H9 (cell line): ENCODE results near the gene CCDC27. TPM values are rescaled to one million over a fixed set of nuclear protein-coding genes. Genes with fewer than 3 reads are reported as not detected.
A peak's percentile ranks its signal among the peaks of the same experiment; 100 is the strongest.

Experiments
- DNase-seq: peaks from one replicate; pipeline ENCODE4 v3.0.0-alpha.2; 2017
- H2AFZ ChIP-seq: one replicate; pipeline ENCODE4 v1.6.1; 2013; ENCODE audit warnings: mild to moderate bottlenecking, low read length, control low read depth, moderate library complexity
- H2AK5ac ChIP-seq: 2 replicates; pipeline ENCODE4 v1.6.1; 2013; ENCODE audit warnings: low read length, control low read depth, mixed read lengths; ENCODE audit not compliant: insufficient read length
- H2BK120ac ChIP-seq: one replicate; pipeline ENCODE4 v1.6.1; 2013; ENCODE audit warnings: low read depth, mild to moderate bottlenecking, low read length, control low read depth, inconsistent platforms; ENCODE audit not compliant: poor library complexity, severe bottlenecking
- H2BK12ac ChIP-seq: 2 replicates; pipeline ENCODE4 v1.6.1; 2013; ENCODE audit warnings: low read length, control low read depth, mixed read lengths, low read depth; ENCODE audit not compliant: insufficient read length
- H2BK15ac ChIP-seq: 2 replicates; pipeline ENCODE4 v1.6.1; 2013; ENCODE audit warnings: low read depth, low read length, control low read depth
- H2BK20ac ChIP-seq: one replicate; pipeline ENCODE4 v1.6.1; 2013; ENCODE audit warnings: low read depth, mild to moderate bottlenecking, low read length, control low read depth, inconsistent platforms; ENCODE audit not compliant: poor library complexity, severe bottlenecking
- H2BK5ac ChIP-seq: 2 replicates; pipeline ENCODE4 v1.6.1; 2013; ENCODE audit warnings: low read length, control low read depth, mixed read lengths; ENCODE audit not compliant: insufficient read length
- H3K14ac ChIP-seq: 2 replicates; pipeline ENCODE4 v1.6.1; 2013; ENCODE audit warnings: low read length, control low read depth; ENCODE audit not compliant: insufficient read depth
- H3K18ac ChIP-seq: 2 replicates; pipeline ENCODE4 v1.6.1; 2013; ENCODE audit warnings: low read depth, mild to moderate bottlenecking, mixed read lengths, low read length, control low read depth; ENCODE audit not compliant: insufficient read length
- H3K23ac ChIP-seq: 2 replicates; pipeline ENCODE4 v1.6.1; 2013; ENCODE audit warnings: low read length, control low read depth, mixed read lengths, low read depth; ENCODE audit not compliant: insufficient read length
- H3K23me2 ChIP-seq: 2 replicates; pipeline ENCODE4 v1.6.1; 2013; ENCODE audit warnings: low read depth, mild to moderate bottlenecking, mixed read lengths, low read length, control low read depth; ENCODE audit not compliant: insufficient read length, poor library complexity, severe bottlenecking
- H3K27ac ChIP-seq: 2 replicates; pipeline ENCODE4 v1.5.1; 2013; ENCODE audit warnings: low read length, control low read depth, mixed read lengths, low read depth; ENCODE audit not compliant: insufficient read length
- H3K27me3 ChIP-seq: 2 replicates; pipeline ENCODE4 v1.6.1; 2013; ENCODE audit warnings: low read length, control low read depth, inconsistent platforms; ENCODE audit not compliant: insufficient read depth
- H3K4ac ChIP-seq: 2 replicates; pipeline ENCODE4 v1.6.1; 2013; ENCODE audit warnings: low read depth, mild to moderate bottlenecking, control low read depth, inconsistent platforms, low read length, moderate library complexity
- H3K4me1 ChIP-seq: 2 replicates; pipeline ENCODE4 v1.6.1; 2013; ENCODE audit warnings: low read length, control low read depth, inconsistent platforms; ENCODE audit not compliant: insufficient read depth
- H3K4me2 ChIP-seq: 2 replicates; pipeline ENCODE4 v1.6.1; 2013; ENCODE audit warnings: low read length, control low read depth, mixed read lengths; ENCODE audit not compliant: insufficient read length, insufficient read depth
- H3K56ac ChIP-seq: 2 replicates; pipeline ENCODE4 v1.6.1; 2013; ENCODE audit warnings: low read depth, mild to moderate bottlenecking, mixed read lengths, low read length, control low read depth; ENCODE audit not compliant: insufficient read length
- H3K79me1 ChIP-seq: 2 replicates; pipeline ENCODE4 v1.6.1; 2013; ENCODE audit warnings: low read depth, mild to moderate bottlenecking, moderate library complexity, low read length, control low read depth, inconsistent platforms; ENCODE audit not compliant: insufficient read depth, poor library complexity, severe bottlenecking
- H3K79me2 ChIP-seq: 2 replicates; pipeline ENCODE4 v1.6.1; 2013; ENCODE audit warnings: low read length, control low read depth, inconsistent platforms; ENCODE audit not compliant: insufficient read depth
- H3K9ac ChIP-seq: 2 replicates; pipeline ENCODE4 v1.6.1; 2013; ENCODE audit warnings: low read length, control low read depth, mixed read lengths; ENCODE audit not compliant: insufficient read length; ENCODE audit errors: extremely low read depth
- H3K9me3 ChIP-seq: one replicate; pipeline ENCODE4 v1.6.1; 2013; ENCODE audit warnings: low read depth, low read length, inconsistent platforms; ENCODE audit not compliant: control insufficient read depth
- H3T11ph ChIP-seq: one replicate; pipeline ENCODE4 v1.6.1; 2013; ENCODE audit warnings: mild to moderate bottlenecking, low read length, control low read depth, inconsistent platforms
- H4K20me1 ChIP-seq: one replicate; pipeline ENCODE4 v1.6.1; 2013; ENCODE audit not compliant: control insufficient read depth, insufficient read length, insufficient read depth
- H4K5ac ChIP-seq: 2 replicates; pipeline ENCODE4 v1.6.1; 2013; ENCODE audit warnings: low read depth, mild to moderate bottlenecking, mixed read lengths, low read length, control low read depth; ENCODE audit not compliant: insufficient read length
- H4K8ac ChIP-seq: replicated peaks from 2 replicates; pipeline ENCODE4 v1.6.1; 2013; ENCODE audit warnings: low read length, control low read depth, mixed read lengths, low read depth; ENCODE audit not compliant: insufficient read length
- H4K91ac ChIP-seq: 2 replicates; pipeline ENCODE4 v1.6.1; 2013; ENCODE audit warnings: low read depth, mild to moderate bottlenecking, moderate library complexity, mixed read lengths, low read length, control low read depth; ENCODE audit not compliant: insufficient read length
- H3K27ac Mint-ChIP-seq, 3 experiments: 2 replicates in 2 of 3; 3 replicates in 1 of 3; pipeline ENCODE4 v1.8.0; 2020 to 2021; ENCODE audit warnings: mixed read lengths in 3 of 3, mild to moderate bottlenecking in 1 of 3, moderate library complexity in 1 of 3
- H3K27me3 Mint-ChIP-seq: 2 replicates; pipeline ENCODE4 v1.8.0; 2021; ENCODE audit warnings: low read depth, mild to moderate bottlenecking, moderate library complexity, mixed read lengths
- H3K36me3 Mint-ChIP-seq, 3 experiments: 2 replicates in 2 of 3; 3 replicates in 1 of 3; pipeline ENCODE4 v1.8.0; 2020 to 2021; ENCODE audit warnings: low read depth in 3 of 3, mixed read lengths in 3 of 3; ENCODE audit not compliant: insufficient read depth in 1 of 3
- H3K4me1 Mint-ChIP-seq, 2 experiments: 2 replicates each; pipeline ENCODE4 v1.8.0; 2020; ENCODE audit warnings: mixed read lengths in 2 of 2
- H3K4me3 Mint-ChIP-seq, 2 experiments: 2 replicates in 1 of 2; 3 replicates in 1 of 2; pipeline ENCODE4 v1.8.0; 2020 to 2021; ENCODE audit warnings: mild to moderate bottlenecking in 2 of 2, mixed read lengths in 2 of 2, moderate library complexity in 1 of 2
- H3K9me3 Mint-ChIP-seq, 2 experiments: 2 replicates in 1 of 2; 3 replicates in 1 of 2; pipeline ENCODE4 v1.8.0; 2020; ENCODE audit warnings: mild to moderate bottlenecking in 2 of 2, mixed read lengths in 2 of 2, moderate library complexity in 1 of 2
- CTCF ChIP-seq: fragments of 200-600 bp; sonication (generic); conservative IDR thresholded peaks from 3 replicates; pipeline ENCODE4 v1.8.0; 2021; ENCODE audit warnings: antibody characterized with exemption, mild to moderate bottlenecking
- WGBS: extraction: QIAGEN DNeasy Blood & Tissue Kit; methylation state at CpG from one replicate; pipeline ENCODE4 v1.1.7; 2013; ENCODE audit warnings: missing lambda C conversion rate, low lambda C conversion rate, mixed read lengths; ENCODE audit not compliant: insufficient read length; ENCODE audit errors: extremely low coverage; 5-methylcytosine and 5-hydroxymethylcytosine counted together
- total RNA-seq: library from RNA; stranded (reverse); gene quantifications from 2 replicates; pipeline ENCODE4 v1.2.1, GENCODE V29; 2021

CCDC27 gene
- total RNA-seq, 1 experiment from 2014 or later = not detected

- H3K4me2 ChIP-seq = no peak overlapping the region
- H3K4me1 Mint-ChIP-seq = 0 out of 4 replicates have a peak, but pooled peaks cover 0 to 2% of the 10 kb centered on the region in 2 experiments
- no peak overlapping the region for H3K56ac ChIP-seq
- WGBS = no CpG with 5 or more reads among the region's 28 CpGs
- no peaks in the 10 kb centered on the region for H4K20me1 ChIP-seq
- H3K79me1 ChIP-seq = no peaks in the 10 kb centered on the region
- DNase-seq = no peak
- no peak overlapping the region for H2BK5ac ChIP-seq
- H3K79me2 ChIP-seq = no peaks in the 10 kb centered on the region
- peak overlapping the region in 2 of 3 experiments; percentile 38 to 51; a peak in 4 of 7 replicates for H3K27ac Mint-ChIP-seq
- no peak overlapping the region for H2AK5ac ChIP-seq
- H4K8ac ChIP-seq = no peak overlapping the region
- no peaks in the 10 kb centered on the region for H3K4me1 ChIP-seq
- no peak overlapping the region for H4K5ac ChIP-seq
- no peak overlapping the region for H2BK20ac ChIP-seq
- H3K9ac ChIP-seq = no peak overlapping the region
- no peak overlapping the region for H3K4me3 Mint-ChIP-seq
- H2BK120ac ChIP-seq = no peak overlapping the region
- H3K27ac ChIP-seq = no peak overlapping the region
- H4K91ac ChIP-seq = no peak overlapping the region
- no peak overlapping the region for H3K18ac ChIP-seq
- no peak overlapping the region for H3T11ph ChIP-seq
- no peak overlapping the region; the same call in 1 of the 2 replicates for H3K14ac ChIP-seq
- H3K9me3 Mint-ChIP-seq = no peaks in the 10 kb centered on the region
- TF ChIP-seq CTCF = no peak
- H3K9me3 ChIP-seq = no peaks in the 10 kb centered on the region
- no peak overlapping the region for H2BK12ac ChIP-seq
- no peak overlapping the region for H3K4ac ChIP-seq
- H3K23ac ChIP-seq = no peak overlapping the region
- no peak overlapping the region for H2AFZ ChIP-seq
- H3K36me3 Mint-ChIP-seq = peaks cover 2 to 20% (median 5%) of the 10 kb centered on the region in 3 experiments; a peak in 5 of 7 replicates
- H3K27me3 ChIP-seq = no peaks in the 10 kb centered on the region
- H3K27me3 Mint-ChIP-seq = no peaks in the 10 kb centered on the region; the same call in 1 of the 2 replicates
- no peaks in the 10 kb centered on the region for H3K23me2 ChIP-seq
- H2BK15ac ChIP-seq = no peak overlapping the region
Observed at GRCh38 chr1:3817821-3818597, 65.8 kb downstream of the CCDC27 start.
